ENCODE measurements around the gene TMEM86B. TPM values are rescaled to one million over a fixed set of nuclear protein-coding genes. Genes with fewer than 3 reads are reported as not detected.

TMEM86B gene
- total RNA-seq, 4 donors from 2014 or later = 1.7 to 3.8 (median 1.8) TPM; not detected in 1

DNA sequence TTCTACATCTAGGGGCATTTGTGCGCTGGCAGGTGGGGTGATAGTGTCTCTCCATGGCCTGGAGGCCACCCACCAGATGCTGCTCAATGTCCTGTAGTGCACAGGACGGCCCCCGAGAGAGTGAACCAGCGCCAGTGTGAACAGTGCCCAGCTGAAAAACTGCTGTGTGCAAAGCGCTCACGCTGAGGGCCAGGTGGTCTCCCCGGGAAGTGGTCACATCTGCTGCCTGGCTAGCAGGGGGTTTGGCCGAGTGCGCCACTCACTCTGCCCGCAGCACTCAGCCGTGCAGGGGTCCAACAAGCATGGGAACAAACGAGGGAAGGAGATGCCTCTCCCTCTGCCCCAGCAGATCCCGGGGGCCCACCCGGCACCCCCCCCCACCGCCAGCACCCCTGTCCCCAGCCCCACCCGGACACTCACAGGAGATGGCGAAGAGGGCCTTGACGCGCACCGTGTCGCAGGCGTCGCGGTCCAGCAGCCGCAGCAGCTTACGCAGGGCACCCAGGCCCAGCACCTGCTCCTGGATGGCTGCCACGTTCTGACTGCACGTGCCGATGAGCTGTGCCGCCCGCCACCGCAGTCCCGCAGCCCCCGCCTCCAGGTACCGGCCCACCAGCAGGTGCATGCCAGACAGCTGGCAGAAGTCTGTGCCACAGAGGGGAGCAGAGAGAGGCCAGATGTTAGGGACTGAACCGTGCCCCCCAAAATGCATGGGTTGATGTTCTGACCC, 45.6 kb upstream of the TMEM86B start:
- TF ChIP-seq, protein P1, sequence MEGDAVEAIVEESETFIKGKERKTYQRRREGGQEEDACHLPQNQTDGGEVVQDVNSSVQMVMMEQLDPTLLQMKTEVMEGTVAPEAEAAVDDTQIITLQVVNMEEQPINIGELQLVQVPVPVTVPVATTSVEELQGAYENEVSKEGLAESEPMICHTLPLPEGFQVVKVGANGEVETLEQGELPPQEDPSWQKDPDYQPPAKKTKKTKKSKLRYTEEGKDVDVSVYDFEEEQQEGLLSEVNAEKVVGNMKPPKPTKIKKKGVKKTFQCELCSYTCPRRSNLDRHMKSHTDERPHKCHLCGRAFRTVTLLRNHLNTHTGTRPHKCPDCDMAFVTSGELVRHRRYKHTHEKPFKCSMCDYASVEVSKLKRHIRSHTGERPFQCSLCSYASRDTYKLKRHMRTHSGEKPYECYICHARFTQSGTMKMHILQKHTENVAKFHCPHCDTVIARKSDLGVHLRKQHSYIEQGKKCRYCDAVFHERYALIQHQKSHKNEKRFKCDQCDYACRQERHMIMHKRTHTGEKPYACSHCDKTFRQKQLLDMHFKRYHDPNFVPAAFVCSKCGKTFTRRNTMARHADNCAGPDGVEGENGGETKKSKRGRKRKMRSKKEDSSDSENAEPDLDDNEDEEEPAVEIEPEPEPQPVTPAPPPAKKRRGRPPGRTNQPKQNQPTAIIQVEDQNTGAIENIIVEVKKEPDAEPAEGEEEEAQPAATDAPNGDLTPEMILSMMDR (IDR thresholded peaks at IDR 0.05) = no peak
- TF ChIP-seq EP300 (IDR thresholded peaks at IDR 0.05) (no peak), POLR2AphosphoS5 (IDR thresholded peaks at IDR 0.05) (no peak), POLR2A (IDR thresholded peaks at IDR 0.05) (no peak)
- Histone ChIP-seq H3K36me3 (peaks cover 0 to 89% of the 10 kb centered on the region in 2 donors), H3K9me3 (no peaks in the 10 kb centered on the region), H3K4me1 (peaks cover 0 to 8% (median 2%) of the 10 kb centered on the region in 3 donors), H3K27ac (no peak overlapping the region), H3K4me3 (no peak overlapping the region), H3K27me3 (no peaks in the 10 kb centered on the region)
- no peak for ATAC-seq
- 96 to 100% methylated on average over 1 to 4 of the region's 36 CpGs for WGBS, 2 donors (ENCODE audit: low coverage in 1 of 2)

DNA sequence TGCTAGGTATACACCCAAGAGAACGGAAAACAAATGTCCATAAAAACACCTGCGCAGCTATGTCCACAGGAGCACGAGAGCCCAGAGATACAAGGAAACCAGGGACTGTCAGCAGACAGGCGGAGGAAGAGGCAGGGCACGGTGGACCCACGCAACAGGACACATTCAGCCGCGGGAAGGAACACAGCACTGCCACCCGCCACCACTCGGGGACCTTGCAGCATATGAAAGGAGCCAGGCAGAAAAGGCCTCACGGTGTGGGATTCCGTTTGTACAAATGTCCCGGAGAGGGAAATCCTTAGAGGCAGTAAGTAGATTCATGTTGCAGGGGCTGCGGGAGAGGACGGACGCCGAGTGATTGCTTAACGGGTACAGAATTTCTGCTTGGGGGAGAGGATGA, 43.6 kb upstream of the TMEM86B start:
- H3K36me3 ChIP-seq = peaks cover 0 to 98% of the 10 kb centered on the region in 2 donors
- ATAC-seq = no peak
- no peaks in the 10 kb centered on the region for H3K27me3 ChIP-seq
- 88 to 93% methylated on average over 7 to 18 of the region's 18 CpGs for WGBS, 2 donors (ENCODE audit: low coverage in 1 of 2)
- no peaks in the 10 kb centered on the region for H3K4me1 ChIP-seq
- no peaks in the 10 kb centered on the region for H3K9me3 ChIP-seq
- TF ChIP-seq EP300 (IDR thresholded peaks at IDR 0.05) (no peak), POLR2A (IDR thresholded peaks at IDR 0.05) (no peak), POLR2AphosphoS5 (IDR thresholded peaks at IDR 0.05) (no peak)
- TF ChIP-seq, protein P1 (IDR thresholded peaks at IDR 0.05) = no peak
- H3K4me3 ChIP-seq = no peak overlapping the region
- H3K27ac ChIP-seq = no peak overlapping the region

DNA sequence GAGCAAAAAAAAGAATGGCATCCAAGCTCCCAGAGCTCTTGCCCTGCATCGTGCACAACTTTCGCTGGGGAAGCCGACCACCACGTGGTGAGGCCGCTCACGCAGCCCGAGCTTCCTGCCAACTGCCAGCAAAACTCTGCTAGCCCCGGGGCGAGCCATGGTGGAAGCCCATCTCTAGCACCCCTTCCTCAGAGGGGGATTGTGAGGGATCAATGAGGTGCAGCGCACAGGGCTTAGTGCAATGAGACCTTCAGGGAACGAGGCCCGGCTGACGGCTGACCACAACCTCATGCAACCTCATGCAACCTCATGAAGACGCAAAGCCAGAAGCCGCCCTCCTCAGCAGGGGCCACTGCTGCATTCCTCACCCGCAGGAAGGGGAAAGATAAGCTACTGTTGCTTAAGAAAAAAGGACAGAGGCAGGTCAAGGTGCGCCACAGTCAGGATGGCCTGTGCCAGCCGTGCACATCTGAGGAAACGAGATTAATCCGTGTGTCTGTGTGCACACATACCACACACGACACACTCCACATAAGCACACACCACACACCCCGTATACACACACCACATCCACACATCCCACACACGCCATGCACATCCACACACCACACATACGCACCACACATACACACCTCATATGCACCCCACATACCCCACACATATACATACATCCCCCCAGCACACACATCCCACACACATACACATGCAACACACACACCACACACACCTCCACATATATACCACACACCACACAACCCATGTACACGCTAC, 41.8 kb upstream of the TMEM86B start:
- ATAC-seq = no peak
- Histone ChIP-seq H3K4me1 (no peaks in the 10 kb centered on the region), H3K36me3 (peaks cover 0 to 86% of the 10 kb centered on the region in 2 donors), H3K9me3 (no peaks in the 10 kb centered on the region), H3K27ac (no peak overlapping the region), H3K4me3 (no peak overlapping the region), H3K27me3 (no peaks in the 10 kb centered on the region)
- TF ChIP-seq POLR2A (IDR thresholded peaks at IDR 0.05) (no peak), EP300 (IDR thresholded peaks at IDR 0.05) (no peak), POLR2AphosphoS5 (IDR thresholded peaks at IDR 0.05) (no peak)
- TF ChIP-seq, protein P1 (IDR thresholded peaks at IDR 0.05) = no peak
- WGBS, 2 donors (ENCODE audit: low coverage in 1 of 2) = 79 to 86% methylated on average over 7 to 11 of the region's 25 CpGs

DNA sequence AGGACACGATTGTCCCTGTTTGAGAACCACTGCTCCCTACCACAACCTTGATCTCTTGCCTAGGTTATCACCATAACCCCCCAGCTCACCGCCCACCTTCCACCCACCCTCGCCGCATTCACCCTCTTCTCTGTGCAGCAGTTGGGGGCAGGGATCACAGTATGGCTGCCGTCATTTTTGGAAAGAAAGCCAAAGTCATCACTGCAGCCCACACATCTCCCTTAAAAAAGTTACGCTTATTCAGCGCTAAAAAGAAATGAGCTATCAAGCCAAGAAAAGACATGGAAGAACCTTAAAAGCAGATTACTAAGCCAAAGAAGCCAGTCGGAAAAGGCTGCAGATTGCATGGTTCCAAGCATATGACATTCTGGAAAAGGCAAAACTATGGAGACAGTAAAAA, 40.7 kb upstream of the TMEM86B start:
- no peaks in the 10 kb centered on the region for H3K4me1 ChIP-seq
- H3K27ac ChIP-seq = no peak overlapping the region
- TF ChIP-seq POLR2A (IDR thresholded peaks at IDR 0.05) (no peak), EP300 (IDR thresholded peaks at IDR 0.05) (no peak), POLR2AphosphoS5 (IDR thresholded peaks at IDR 0.05) (no peak)
- TF ChIP-seq, protein P1 (IDR thresholded peaks at IDR 0.05) = no peak
- peaks cover 0 to 84% of the 10 kb centered on the region in 2 donors for H3K36me3 ChIP-seq
- H3K27me3 ChIP-seq = no peaks in the 10 kb centered on the region
- ATAC-seq = no peak
- WGBS, 2 donors (ENCODE audit: low coverage in 1 of 2) = 74 to 85% methylated on average over 5 to 6 of the region's 8 CpGs
- no peaks in the 10 kb centered on the region for H3K9me3 ChIP-seq
- no peak overlapping the region for H3K4me3 ChIP-seq
